K562 (cell line): ENCODE data around the gene RBSN. TPM values are rescaled to one million over a fixed set of nuclear protein-coding genes. Genes with fewer than 3 reads are reported as not detected.

Experiments
- ATAC-seq: fragments of 200-7000 bp; cut with Tn5 transposase; 3 replicates; pipeline ENCODE4 v1.9.1; 2020; ENCODE audit warnings: moderate library complexity
- BruUV-seq: library from RNA; stranded (reverse); fragments of 400-500 nt; replicated peaks from 2 replicates; lab custom pipeline; 2021; lab: Mats Ljungman, UMichigan
- CTCF ChIA-PET: fragments of 300-600 bp; formaldehyde crosslinking; extraction: SDS; loops from one replicate; lab custom pipeline; 2021; ENCODE audit warnings: low intra/inter-chr PET ratio; lab: Yijun Ruan, JAX
- POLR2A ChIA-PET: fragments of 300-600, 350-650 bp; sonication (Branson Sonifier 250); formaldehyde crosslinking; extraction: SDS; loops from one replicate; lab custom pipeline; 2021; ENCODE audit warnings: antibody characterized with exemption, inconsistent platforms; lab: Yijun Ruan, JAX
- DNase-seq, 4 experiments: peaks; one replicate each; pipeline versions ENCODE4 v3.0.0 to v3.0.0-alpha.2; 2011 to 2018; ENCODE audit warnings: low spot score in 3 of 4, mixed read lengths in 3 of 4; ENCODE audit errors: extremely low read depth in 1 of 4
- FAIRE-seq: peaks from 2 replicates; lab custom pipeline; 2011; peaks lifted over from hg19 to GRCh38; lab: Jason Lieb, UNC
- H2AFZ ChIP-seq: 2 replicates; pipeline ENCODE4 v1.6.0; 2011; ENCODE audit warnings: low read depth, low read length, control low read depth, inconsistent platforms
- H3K27ac ChIP-seq: fragments of 200-600 bp; 3 replicates; pipeline ENCODE4 v1.8.0; 2011; ENCODE audit warnings: low read depth, mild to moderate bottlenecking, control low read depth, inconsistent platforms, low read length, moderate library complexity, mixed read lengths; ENCODE audit errors: extremely low read depth
- H3K27me3 ChIP-seq, 2 experiments: fragments of 300-600 bp in 1 of 2; 2 replicates in 1 of 2; 3 replicates in 1 of 2; pipeline versions ENCODE4 v1.6.0 to v1.8.0; 2011; ENCODE audit warnings: inconsistent platforms in 2 of 2, low read length in 2 of 2, mild to moderate bottlenecking in 1 of 2, mixed read lengths in 1 of 2, moderate library complexity in 1 of 2; ENCODE audit not compliant: control insufficient read depth in 2 of 2, insufficient read depth in 2 of 2
- H3K36me3 ChIP-seq: fragments of 300-600 bp; 3 replicates; pipeline ENCODE4 v1.8.0; 2011; ENCODE audit warnings: mild to moderate bottlenecking, low read length, inconsistent platforms; ENCODE audit not compliant: control insufficient read depth, insufficient read depth
- H3K4me1 ChIP-seq, 2 experiments: fragments of 200-600 bp in 1 of 2; replicated peaks in 1 of 2; 2 replicates in 1 of 2; 3 replicates in 1 of 2; pipeline versions ENCODE4 v1.5.1 to v1.8.0; 2011; ENCODE audit warnings: inconsistent platforms in 2 of 2, low read length in 2 of 2, mild to moderate bottlenecking in 1 of 2, mixed read lengths in 1 of 2, moderate library complexity in 1 of 2; ENCODE audit not compliant: control insufficient read depth in 2 of 2, insufficient read depth in 2 of 2
- H3K4me2 ChIP-seq: 2 replicates; pipeline ENCODE4 v1.6.1; 2011; ENCODE audit warnings: low read length, control low read depth, inconsistent platforms, mixed read lengths; ENCODE audit not compliant: insufficient read depth
- H3K4me3 ChIP-seq: fragments of 200-600 bp; sonication (generic), shearing (Covaris generic); 2 replicates; pipeline ENCODE4 v1.5.1; 2016; ENCODE audit warnings: control low read depth, inconsistent platforms
- H3K79me2 ChIP-seq: fragments of 200-600 bp; 3 replicates; pipeline ENCODE4 v1.8.0; 2011; ENCODE audit warnings: low read length, inconsistent platforms; ENCODE audit not compliant: control insufficient read depth, insufficient read depth
- H3K9ac ChIP-seq, 2 experiments: 2 replicates each; pipeline versions ENCODE4 v1.6.0 to v1.6.1; 2011; ENCODE audit warnings: low read depth in 2 of 2, low read length in 2 of 2, control low read depth in 1 of 2, inconsistent platforms in 1 of 2, mild to moderate bottlenecking in 1 of 2, mixed read lengths in 1 of 2; ENCODE audit not compliant: insufficient read depth in 1 of 2
- H3K9me1 ChIP-seq: one replicate; pipeline ENCODE4 v1.6.0; 2011; ENCODE audit warnings: inconsistent platforms, mild to moderate bottlenecking, low read length, moderate library complexity; ENCODE audit not compliant: control insufficient read depth, insufficient read depth
- H3K9me3 ChIP-seq: replicated peaks from 2 replicates; pipeline ENCODE4 v1.5.1; 2011; ENCODE audit warnings: low read depth, low read length, inconsistent platforms; ENCODE audit not compliant: control insufficient read depth, insufficient read depth
- H4K20me1 ChIP-seq: replicated peaks from 2 replicates; pipeline ENCODE4 v1.6.1; 2011; ENCODE audit warnings: low read length, inconsistent platforms, mixed read lengths; ENCODE audit not compliant: control insufficient read depth, insufficient read depth
- BHLHE40 ChIP-seq: IDR thresholded peaks from 2 replicates; pipeline ENCODE4 v1.6.1; 2011; ENCODE audit warnings: low read length, improper control_type of control experiment
- CLOCK ChIP-seq: fragments of 250-450 bp; sonication (Bioruptor Pico); IDR thresholded peaks from 2 replicates; pipeline ENCODE4 v1.4.0; 2020; ENCODE audit warnings: mild to moderate bottlenecking, moderate library complexity, borderline replicate concordance
- ESRRA ChIP-seq: fragments of 450-650 bp; IDR thresholded peaks from 2 replicates; pipeline ENCODE4 v1.6.1; 2014; ENCODE audit warnings: low read depth, mild to moderate bottlenecking, moderate library complexity, borderline replicate concordance
- ESRRB ChIP-seq: fragments of 250-450 bp; sonication (Bioruptor Pico); IDR thresholded peaks from 2 replicates; pipeline ENCODE4 v1.5.0; 2020; ENCODE audit warnings: mild to moderate bottlenecking, moderate library complexity, borderline replicate concordance
- KLF13 ChIP-seq: fragments of 450-650 bp; IDR thresholded peaks from 2 replicates; pipeline ENCODE4 v1.6.1; 2016; ENCODE audit warnings: missing genetic modification characterization, low read depth, mild to moderate bottlenecking, missing compliant biosample characterization, moderate library complexity, borderline replicate concordance
- NR2C1 ChIP-seq, 2 experiments: fragments of 450-650 bp; IDR thresholded peaks; 2 replicates each; pipeline ENCODE4 v1.6.1; 2017; ENCODE audit warnings: mild to moderate bottlenecking in 2 of 2, antibody characterized with exemption in 1 of 2, inconsistent platforms in 1 of 2, missing compliant biosample characterization in 1 of 2, missing genetic modification characterization in 1 of 2
- NUFIP1 ChIP-seq: fragments of 450-650 bp; IDR thresholded peaks from 2 replicates; pipeline ENCODE4 v1.6.1; 2018; ENCODE audit not compliant: partially characterized antibody
- THAP12 ChIP-seq: fragments of 250-450 bp; sonication (Bioruptor Pico); IDR thresholded peaks from 2 replicates; pipeline ENCODE4 v1.9.0; 2021; ENCODE audit warnings: mild to moderate bottlenecking, inconsistent platforms
- U2AF1 ChIP-seq: fragments of 200-400 bp; formaldehyde crosslinking; optimal IDR thresholded peaks from 2 replicates; pipeline ENCODE3; 2017; ENCODE audit warnings: mild to moderate bottlenecking, low read depth, low read length, moderate library complexity
- ZNF124 ChIP-seq: sonication (generic); formaldehyde crosslinking; IDR thresholded peaks from 2 replicates; pipeline ENCODE4 v1.8.1; 2022; ENCODE audit warnings: missing genetic modification reagents
- ZNF224 ChIP-seq: sonication (generic); formaldehyde crosslinking; IDR thresholded peaks from 2 replicates; pipeline ENCODE4 v1.8.0; 2022; ENCODE audit warnings: mild to moderate bottlenecking, missing genetic modification reagents
- ZNF695 ChIP-seq: fragments of 450-650 bp; formaldehyde crosslinking; IDR thresholded peaks from 2 replicates; pipeline ENCODE4 v1.4.0; 2020; ENCODE audit warnings: mild to moderate bottlenecking, moderate library complexity
- ZNF740 ChIP-seq, 3 experiments: fragments of 200-800 bp in 1 of 3; sonication (Bioruptor generic) in 1 of 3; sonication (generic) in 1 of 3; formaldehyde crosslinking in 1 of 3; IDR thresholded peaks; 2 replicates each; pipeline versions ENCODE4 v1.6.1 to v1.8.0; 2016 to 2022; ENCODE audit warnings: mild to moderate bottlenecking in 2 of 3, missing compliant biosample characterization in 2 of 3, missing genetic modification characterization in 2 of 3, missing genetic modification reagents in 1 of 3
- WGBS: fragments of 100-300 bp; shearing (Covaris generic); methylation state at CpG from one replicate; pipeline ENCODE4 v1.1.6; 2016; ENCODE audit warnings: low coverage, mixed read lengths; ENCODE audit not compliant: insufficient coverage; ENCODE audit errors: missing lambda C conversion rate; 5-methylcytosine and 5-hydroxymethylcytosine counted together
- in situ Hi-C: fragments of 300-500 bp; cut with MboI; formaldehyde crosslinking; loops from 4 replicates; pipeline ENCODE4 v1.15.0; 2018; ENCODE audit warnings: inconsistent platforms, mixed read lengths
- intact Hi-C: fragments of 100-400 bp; cut with micrococcal nuclease; formaldehyde crosslinking; loops from 2 replicates; pipeline ENCODE4 v1.14.2; 2022
- polyA plus RNA-seq, 8 experiments: library from polyadenylated mRNA; depleted of rRNA in 4 of 8; stranded (reverse) in 5 of 8; unstranded in 3 of 8; fragments of >200 nt; fragmentation: Nextera tagmentation in 2 of 8; fragmentation: Illumina TruSeq in 1 of 8; extraction: Ambion mirVana in 2 of 8; extraction: Trizol in 1 of 8; gene quantifications; 2 replicates each; pipeline versions ENCODE4 v1.2.1 to v1.2.3, GENCODE V29; 2011 to 2014; ENCODE audit warnings: inconsistent platforms in 1 of 8, missing spikeins in 1 of 8
- total RNA-seq, 7 experiments: library from RNA; depleted of rRNA in 6 of 7; stranded (reverse); fragments of >200 nt in 6 of 7; fragmentation: Illumina TruSeq in 2 of 7; extraction: Trizol in 2 of 7; gene quantifications; 2 replicates each; pipeline versions ENCODE4 v1.2.1 to v1.2.3, GENCODE V29; 2011 to 2021; ENCODE audit warnings: low replicate concordance in 1 of 7
- TF ChIP-seq, protein P1 (sequence below): fragments of 450-650 bp; IDR thresholded peaks from 2 replicates; pipeline ENCODE4 v1.6.1; 2016; ENCODE audit warnings: missing biosample characterization, missing genetic modification characterization

Gene RBSN
- total and polyA plus RNA-seq, 9 of the 15 experiments (the other 6 are each of a cell fraction or from before 2014, with no cell fraction given): 2.9 to 19.6 (median 15.0) TPM

DNA sequence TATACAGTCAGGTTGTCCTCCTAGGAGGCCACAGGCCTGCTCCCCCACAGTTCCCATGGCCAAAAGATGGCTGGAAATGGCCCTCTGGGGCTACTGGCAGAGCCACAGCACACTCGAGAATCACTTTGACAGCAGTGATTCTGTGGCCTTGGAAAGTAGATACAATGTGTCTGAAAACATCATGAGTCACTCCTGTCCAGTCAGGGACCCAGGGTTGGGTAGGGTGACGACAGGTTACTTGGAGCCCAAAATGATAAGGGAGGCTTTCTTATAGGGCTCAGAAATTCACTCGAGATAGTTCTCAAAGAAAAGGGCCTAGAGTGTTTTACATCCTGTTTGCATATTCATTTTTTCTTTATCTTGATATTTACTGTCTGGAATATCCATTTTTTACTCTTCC is 58.1 kb downstream of the RBSN start (continued):
- TF ChIP-seq THAP12 (CRISPR knock-in tag) (no peak), BHLHE40 (no peak), ZNF224 (CRISPR knock-in tag) (no peak), NUFIP1 (no peak), ZNF124 (CRISPR knock-in tag) (no peak), NR2C1 (IDR thresholded peaks at IDR 0.05) (no peak), NR2C1 (tag; IDR thresholded peaks at IDR 0.05) (no peak)
- TF ChIP-seq, protein P1, sequence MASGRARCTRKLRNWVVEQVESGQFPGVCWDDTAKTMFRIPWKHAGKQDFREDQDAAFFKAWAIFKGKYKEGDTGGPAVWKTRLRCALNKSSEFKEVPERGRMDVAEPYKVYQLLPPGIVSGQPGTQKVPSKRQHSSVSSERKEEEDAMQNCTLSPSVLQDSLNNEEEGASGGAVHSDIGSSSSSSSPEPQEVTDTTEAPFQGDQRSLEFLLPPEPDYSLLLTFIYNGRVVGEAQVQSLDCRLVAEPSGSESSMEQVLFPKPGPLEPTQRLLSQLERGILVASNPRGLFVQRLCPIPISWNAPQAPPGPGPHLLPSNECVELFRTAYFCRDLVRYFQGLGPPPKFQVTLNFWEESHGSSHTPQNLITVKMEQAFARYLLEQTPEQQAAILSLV (tag): no peak

DNA sequence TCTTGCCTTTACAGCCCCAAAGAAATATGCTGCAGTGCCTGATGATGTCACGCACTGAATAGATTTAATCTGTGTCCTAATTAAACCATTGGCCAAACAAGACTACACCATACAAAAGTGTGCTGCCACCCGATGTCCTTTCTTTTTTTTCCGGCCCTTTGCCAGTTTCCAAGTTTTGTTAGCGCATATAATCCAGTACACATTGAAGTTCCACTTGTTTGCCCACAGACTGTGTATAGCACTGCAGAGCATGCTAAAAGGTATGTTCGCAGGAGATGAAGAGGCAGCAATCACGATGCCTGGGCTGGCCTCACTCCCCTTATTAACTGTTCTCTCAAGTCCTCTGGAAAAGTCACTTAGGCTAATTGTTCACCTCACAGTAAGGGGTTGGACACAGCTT is 60.6 kb downstream of the RBSN start:
- peaks cover 3 to 15% of the 10 kb centered on the region in 2 experiments; a peak in 4 of 5 replicates for H3K4me1 ChIP-seq
- no peak overlapping the region for H2AFZ ChIP-seq
- no TSS peak for BruUV-seq
- no peak overlapping the region for H3K4me3 ChIP-seq
- no peak for ATAC-seq
- no peaks in the 10 kb centered on the region for H3K27me3 ChIP-seq
- H3K36me3 ChIP-seq: peaks cover 85% of the 10 kb centered on the region
- CTCF ChIA-PET: no interaction called here
- H3K9me1 ChIP-seq: no peaks in the 10 kb centered on the region
- no peak for FAIRE-seq
- peaks cover 10% of the 10 kb centered on the region; the same call in 1 of the 2 replicates for H4K20me1 ChIP-seq
- no peak overlapping the region for H3K4me2 ChIP-seq
- in situ Hi-C loops (no loop called here), intact Hi-C loops (no loop called here)
- H3K27ac ChIP-seq: no peak overlapping the region
- H3K79me2 ChIP-seq: peaks cover 7% of the 10 kb centered on the region; the same call in 2 of the 3 replicates
- H3K9me3 ChIP-seq: no peaks in the 10 kb centered on the region
- H3K9ac ChIP-seq: no peak overlapping the region
- 80% methylated on average over 6 of the region's 6 CpGs for WGBS
- POLR2A ChIA-PET: interaction anchor here (1.2 to 1.7 kb wide), 2 partner anchors 8 to 9 kb away, joined by 3 to 4 read pairs; no protein-coding TSS in a partner anchor
- DNase-seq: no peak
- no peak for TF ChIP-seq U2AF1
- no peak for TF ChIP-seq KLF13 (tag)
- no peak for TF ChIP-seq ESRRA
- no peak for TF ChIP-seq ESRRB (CRISPR knock-in tag)
- TF ChIP-seq ZNF740 (CRISPR knock-in tag; IDR thresholded peaks at IDR 0.05): no peak
- no peak for TF ChIP-seq ZNF740 (tag; IDR thresholded peaks at IDR 0.05)
- no peak for TF ChIP-seq ZNF695
- no peak for TF ChIP-seq CLOCK (CRISPR knock-in tag)
